ENCODE results near the gene KAT6B.
A peak's percentile ranks its signal among the peaks of the same experiment; 100 is the strongest.
"Not testable (repeated sequence)": the region's sequence is repeated elsewhere in the genome, so short reads cannot be mapped to it uniquely, and the experiment has no call there.

Gene KAT6B

GRCh38 chr10:75037171-75038153 is 211.1 kb downstream of the KAT6B start:
- no peak for DNase-seq (ENCODE audit: low read depth)

GRCh38 chr10:75038335-75038734 is 211.9 kb downstream of the KAT6B start:
- DNase-seq (ENCODE audit: low read depth): no peak

- DNase-seq (ENCODE audit: low read depth): no peak
Observed at GRCh38 chr10:75040576-75040975, 214.2 kb downstream of the KAT6B start.

- no peak for DNase-seq (ENCODE audit: low read depth)
Observed at GRCh38 chr10:75042292-75042974, 216.0 kb downstream of the KAT6B start.

- peak; percentile 36 for DNase-seq (ENCODE audit: low read depth)
Observed at GRCh38 chr10:75043256-75044131, 217.1 kb downstream of the KAT6B start.

GRCh38 chr10:75048669-75049098 is 222.3 kb downstream of the KAT6B start:
- no peak for DNase-seq (ENCODE audit: low read depth)

GRCh38 chr10:75049316-75050148 is 223.1 kb downstream of the KAT6B start:
- DNase-seq (ENCODE audit: low read depth): no peak

- no peak for DNase-seq (ENCODE audit: low read depth)
Observed at GRCh38 chr10:75050149-75050919, 223.9 kb downstream of the KAT6B start.

- no peak for DNase-seq (ENCODE audit: low read depth)
Observed at GRCh38 chr10:75051308-75051707, 224.9 kb downstream of the KAT6B start.

GRCh38 chr10:75055896-75056406 is 229.6 kb downstream of the KAT6B start:
- not testable (repeated sequence) for DNase-seq (ENCODE audit: low read depth)

- DNase-seq (ENCODE audit: low read depth): no peak
Observed at GRCh38 chr10:75057680-75058079, 231.3 kb downstream of the KAT6B start.

- DNase-seq (ENCODE audit: low read depth): no peak
Observed at GRCh38 chr10:75058161-75058560, 231.8 kb downstream of the KAT6B start.

GRCh38 chr10:75061709-75062505 is 235.5 kb downstream of the KAT6B start:
- no peak for DNase-seq (ENCODE audit: low read depth)

GRCh38 chr10:75062506-75063299 is 236.3 kb downstream of the KAT6B start:
- DNase-seq (ENCODE audit: low read depth): no peak

GRCh38 chr10:75063461-75064230 is 237.2 kb downstream of the KAT6B start:
- no peak for DNase-seq (ENCODE audit: low read depth)

- DNase-seq (ENCODE audit: low read depth): no peak
Observed at GRCh38 chr10:75065076-75065475, 238.7 kb downstream of the KAT6B start.

- DNase-seq (ENCODE audit: low read depth): no peak
Observed at GRCh38 chr10:75066271-75066670, 239.9 kb downstream of the KAT6B start.

- no peak for DNase-seq (ENCODE audit: low read depth)
Observed at GRCh38 chr10:75067272-75067671, 240.9 kb downstream of the KAT6B start.
